Dermis microvascular lymphatic vessel endothelial cell (primary cell): ENCODE results near the gene ARHGAP28. TPM values are rescaled to one million over a fixed set of nuclear protein-coding genes. Genes with fewer than 3 reads are reported as not detected.
A peak's percentile ranks its signal among the peaks of the same experiment; 100 is the strongest.

Experiments
- DNase-seq, 2 donors: peaks; one replicate each; pipeline versions ENCODE4 v3.0.0 to v3.0.0-alpha.2; 2010; ENCODE audit warnings: low read depth in 2 of 2
- total RNA-seq: library from RNA; depleted of rRNA; stranded (reverse); fragments of >200 nt; gene quantifications from 2 replicates; pipeline ENCODE4 v1.2.1, GENCODE V29; 2014

Gene ARHGAP28
- total RNA-seq, 1 donor from 2014 or later, result 2.3 TPM

GRCh38 chr18:6959110-6959509 lies 229.6 kb downstream of the ARHGAP28 start:
- no peak for DNase-seq

GRCh38 chr18:6960124-6960523 lies 230.6 kb downstream of the ARHGAP28 start:
- no peak for DNase-seq

- DNase-seq, result no peak
These were observed 231.1 kb downstream of the ARHGAP28 start for GRCh38 chr18:6960656-6961055.

GRCh38 chr18:6961331-6961730 lies 231.8 kb downstream of the ARHGAP28 start:
- DNase-seq, result peak; percentile 1 to 68

- DNase-seq, result peak in 1 of 2 donors; percentile 35
These were observed 233.3 kb downstream of the ARHGAP28 start for GRCh38 chr18:6962571-6963451.

GRCh38 chr18:6963452-6964097 lies 234.1 kb downstream of the ARHGAP28 start:
- no peak for DNase-seq
